Activated CD4-positive, alpha-beta memory T cell treated with anti-CD3 and anti-CD28 coated beads for 36 hours (primary cell): ENCODE results near the gene SLC43A1. TPM values are rescaled to one million over a fixed set of nuclear protein-coding genes. Genes with fewer than 3 reads are reported as not detected.

Experiments used
- CTCF ChIA-PET: fragments of 350-600 bp; sonication (Branson Sonifier 250); formaldehyde crosslinking; loops from one replicate; lab custom pipeline; 2021; ENCODE audit warnings: antibody characterized with exemption, inconsistent platforms; lab: Charles Lee
- POLR2A ChIA-PET: fragments of 350-600 bp; sonication (Branson Sonifier 250); formaldehyde crosslinking; loops from one replicate; lab custom pipeline; 2021; ENCODE audit warnings: antibody characterized with exemption; lab: Charles Lee
- DNase-seq: peaks from one replicate; pipeline ENCODE4 v3.0.0-alpha.2; 2020
- H3K27ac Mint-ChIP-seq: one replicate; pipeline ENCODE4 v1.8.0; 2021; ENCODE audit warnings: mixed read lengths
- H3K27me3 Mint-ChIP-seq: one replicate; pipeline ENCODE4 v1.8.0; 2021; ENCODE audit warnings: mixed read lengths
- H3K36me3 Mint-ChIP-seq: one replicate; pipeline ENCODE4 v1.8.0; 2021; ENCODE audit warnings: mixed read lengths
- H3K4me1 Mint-ChIP-seq: one replicate; pipeline ENCODE4 v1.8.0; 2021; ENCODE audit warnings: low read depth, mixed read lengths
- H3K4me3 Mint-ChIP-seq: one replicate; pipeline ENCODE4 v1.8.0; 2021; ENCODE audit warnings: mild to moderate bottlenecking, mixed read lengths
- H3K9me3 Mint-ChIP-seq: one replicate; pipeline ENCODE4 v1.8.0; 2021; ENCODE audit warnings: mixed read lengths
- intact Hi-C: fragments of 100-400 bp; cut with micrococcal nuclease; formaldehyde crosslinking; loops from one replicate; pipeline ENCODE4 v1.15.1; 2023
- total RNA-seq, 2 experiments: library from RNA; stranded (reverse); gene quantifications; one replicate each; pipeline ENCODE4 v1.2.3, GENCODE V29; 2021

The SLC43A1 gene
- total RNA-seq, 2 experiments from 2014 or later, result 23.1 to 23.3 TPM

DNA sequence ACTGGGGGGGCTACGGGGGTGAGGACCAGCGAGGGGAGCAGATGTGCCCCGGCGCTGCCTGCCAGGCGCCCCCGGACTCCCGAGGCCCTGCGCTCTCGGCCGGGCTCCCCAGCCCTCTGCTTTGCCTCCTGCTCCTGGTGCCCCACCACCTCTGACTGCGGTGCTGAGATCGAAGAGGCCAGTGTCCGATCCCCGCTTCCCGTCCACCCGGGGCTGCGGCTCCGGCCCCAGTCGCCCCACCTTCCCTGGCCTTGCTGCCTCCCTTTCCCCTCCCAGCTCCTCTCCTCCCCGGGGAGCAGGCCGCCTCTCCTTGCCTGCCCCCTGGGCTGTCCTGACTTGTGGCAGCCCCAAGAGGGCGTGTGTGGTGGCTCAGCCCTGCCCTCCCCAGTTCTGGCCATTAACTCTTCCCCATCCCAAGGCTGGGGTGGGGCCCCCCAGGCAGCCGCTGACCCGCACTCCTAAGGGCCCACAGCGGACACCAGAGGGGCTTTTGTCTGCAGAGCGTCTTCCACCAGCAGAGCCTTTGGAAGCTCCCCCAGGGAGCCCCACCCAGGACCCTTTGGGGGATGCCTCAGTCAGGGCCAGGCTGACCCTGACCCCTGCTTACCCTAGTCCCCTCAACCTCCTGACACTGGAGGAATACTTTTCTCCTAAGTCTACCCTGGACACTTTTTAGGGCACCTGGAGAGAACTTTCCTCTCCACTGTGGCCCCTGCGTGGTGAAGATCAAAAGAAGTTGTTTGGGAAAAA lies 38.6 kb downstream of the SLC43A1 start:
- POLR2A ChIA-PET, result interaction anchor here (1.0 kb wide), 1 partner anchor 52 kb away, joined by 3 read pairs; no protein-coding TSS in a partner anchor
- no peaks in the 10 kb centered on the region for H3K9me3 Mint-ChIP-seq
- peaks cover 16% of the 10 kb centered on the region for H3K27me3 Mint-ChIP-seq
- intact Hi-C loops, result no loop called here
- no peak overlapping the region for H3K27ac Mint-ChIP-seq
- H3K4me1 Mint-ChIP-seq, result peaks cover 22% of the 10 kb centered on the region
- H3K36me3 Mint-ChIP-seq, result no peaks in the 10 kb centered on the region
- DNase-seq, result peak; percentile 45
- CTCF ChIA-PET, result interaction anchor here (0.6 to 9.0 kb wide), 11 partner anchors 17 to 344 kb away, joined by 3 to 185 read pairs (median 3); partner anchors contain the start of genes P2RX3 and RTN4RL2
- H3K4me3 Mint-ChIP-seq, result peak overlapping the region; percentile 55

GRCh38 chr11:57476047-57476756 lies 39.3 kb downstream of the SLC43A1 start:
- DNase-seq, result peak; percentile 33
- Mint-ChIP-seq H3K4me3 (peak overlapping the region; percentile 46), H3K27me3 (peaks cover 14% of the 10 kb centered on the region), H3K27ac (no peak overlapping the region), H3K9me3 (no peaks in the 10 kb centered on the region), H3K4me1 (peaks cover 22% of the 10 kb centered on the region), H3K36me3 (no peaks in the 10 kb centered on the region)
- CTCF ChIA-PET, result interaction anchor here (0.6 to 9.0 kb wide), 10 partner anchors 17 to 345 kb away, joined by 3 to 185 read pairs (median 4); partner anchors contain the start of gene RTN4RL2
- intact Hi-C loops, result no loop called here
- POLR2A ChIA-PET, result no interaction called here

DNA sequence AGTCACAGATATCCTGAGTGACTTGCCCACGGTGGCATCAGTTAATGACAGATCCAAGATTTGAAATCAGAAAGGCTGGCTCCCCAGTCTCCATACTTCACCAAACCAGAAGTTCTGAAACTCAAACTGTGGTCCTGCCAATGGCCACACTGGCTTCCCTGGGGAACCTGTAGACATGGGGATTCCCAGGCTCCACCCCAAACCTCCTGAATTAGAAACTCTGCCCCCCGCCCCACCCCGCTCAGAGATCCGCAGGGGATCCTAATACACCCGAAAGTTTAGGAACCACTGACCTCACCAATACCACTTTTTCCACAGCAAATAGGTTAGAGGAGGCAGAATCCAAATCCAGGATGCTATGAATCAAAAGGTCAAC lies 39.8 kb downstream of the SLC43A1 start:
- intact Hi-C loops, result no loop called here
- peak overlapping the region; percentile 46 for H3K4me3 Mint-ChIP-seq
- H3K9me3 Mint-ChIP-seq, result no peaks in the 10 kb centered on the region
- peaks cover 11% of the 10 kb centered on the region for H3K27me3 Mint-ChIP-seq
- H3K27ac Mint-ChIP-seq, result no peak overlapping the region
- H3K4me1 Mint-ChIP-seq, result peaks cover 22% of the 10 kb centered on the region
- ChIA-PET CTCF (interaction anchor here (1.0 to 9.0 kb wide), 6 partner anchors 17 to 129 kb away, joined by 3 to 185 read pairs (median 26); partner anchors contain the start of gene RTN4RL2), POLR2A (no interaction called here)
- H3K36me3 Mint-ChIP-seq, result no peaks in the 10 kb centered on the region
- no peak for DNase-seq

DNA sequence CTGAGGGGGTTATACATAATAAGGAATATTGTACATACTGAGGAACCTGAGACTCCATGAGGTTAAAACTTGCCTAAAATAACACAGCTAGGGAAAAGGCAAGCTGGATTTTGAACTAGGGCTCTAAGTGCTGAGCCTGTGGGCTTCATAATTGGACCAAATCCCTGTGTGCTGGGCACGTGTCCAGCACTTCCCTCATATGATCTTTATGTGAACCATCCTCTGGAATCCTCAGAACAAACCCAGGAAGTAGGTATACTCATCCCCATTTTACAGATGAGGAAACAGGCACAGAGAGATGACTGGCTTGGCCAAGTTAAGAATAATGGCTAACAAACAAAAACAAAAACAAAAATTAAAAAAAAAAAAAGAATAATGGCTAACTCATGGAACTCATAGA lies 40.3 kb downstream of the SLC43A1 start:
- ChIA-PET POLR2A (interaction anchor here (1.1 kb wide), 1 partner anchor 15 kb away, joined by 3 read pairs; the partner anchor contains the start of gene RTN4RL2), CTCF (interaction anchor here (1.0 to 4.0 kb wide), 5 partner anchors 8 to 166 kb away, joined by 3 to 55 read pairs (median 6); partner anchors contain the start of gene RTN4RL2)
- no peak overlapping the region for H3K27ac Mint-ChIP-seq
- no peaks in the 10 kb centered on the region for H3K36me3 Mint-ChIP-seq
- H3K27me3 Mint-ChIP-seq, result peaks cover 11% of the 10 kb centered on the region
- intact Hi-C loops, result no loop called here
- no peak overlapping the region for H3K4me3 Mint-ChIP-seq
- H3K9me3 Mint-ChIP-seq, result no peaks in the 10 kb centered on the region
- DNase-seq, result no peak
- H3K4me1 Mint-ChIP-seq, result peaks cover 22% of the 10 kb centered on the region

DNA sequence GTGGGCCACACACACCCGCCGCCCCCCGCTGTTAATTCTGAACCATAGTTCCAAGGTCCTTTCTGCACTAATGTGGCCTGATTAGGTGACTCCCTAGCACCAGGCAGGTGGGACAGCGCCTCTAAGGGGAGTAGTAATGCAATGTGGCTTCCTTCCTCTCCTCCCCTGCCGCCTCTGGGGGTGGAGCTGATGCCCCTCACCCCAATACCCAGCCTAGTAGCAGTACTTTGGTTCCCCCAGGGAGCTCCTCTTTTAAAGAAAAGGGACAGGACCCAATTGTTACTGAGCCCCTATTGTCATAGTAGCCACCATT lies 40.7 kb downstream of the SLC43A1 start:
- DNase-seq, result no peak
- intact Hi-C loops, result no loop called here

DNA sequence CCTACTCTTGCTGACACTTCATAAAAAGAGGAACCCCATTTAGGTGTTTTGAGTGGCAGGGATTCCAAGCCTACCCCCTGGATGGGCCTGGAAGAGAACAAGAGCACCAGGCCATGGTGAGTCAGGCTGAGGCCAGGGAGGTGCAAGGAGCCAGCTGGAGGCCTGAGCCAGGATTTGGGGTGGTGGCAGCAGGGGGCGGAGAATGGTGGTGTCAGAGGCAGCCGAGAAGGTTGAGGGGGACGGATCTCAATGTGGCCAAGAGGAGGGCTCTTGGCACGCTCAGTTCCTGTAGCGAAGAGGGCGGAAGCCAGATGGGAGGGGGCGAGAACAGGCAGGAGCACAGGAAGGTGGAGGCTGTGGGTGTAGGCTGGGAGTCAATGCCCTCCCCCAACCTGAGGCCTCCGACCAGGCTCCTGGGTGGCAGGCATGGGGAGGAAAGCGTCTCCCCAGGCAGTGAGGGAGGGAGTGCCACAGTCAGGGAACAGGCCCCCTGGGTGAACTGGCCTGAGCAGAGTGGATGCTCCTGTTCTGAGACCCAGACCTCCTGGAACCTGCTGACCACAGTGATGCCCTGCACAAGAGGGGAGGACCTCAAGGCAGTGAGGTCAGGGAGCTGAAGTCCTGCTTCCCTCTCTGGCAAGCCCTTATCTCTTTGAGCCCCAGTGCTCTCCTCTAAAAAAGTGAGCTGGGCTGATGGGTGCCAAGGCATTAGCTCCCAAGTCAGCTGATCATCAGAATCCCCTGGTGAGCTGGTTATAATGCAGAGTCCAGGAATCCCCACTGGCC lies 41.3 kb downstream of the SLC43A1 start:
- Mint-ChIP-seq H3K27me3 (peaks cover 11% of the 10 kb centered on the region), H3K36me3 (no peaks in the 10 kb centered on the region), H3K27ac (peak overlapping the region; percentile 20), H3K9me3 (no peaks in the 10 kb centered on the region), H3K4me1 (peaks cover 22% of the 10 kb centered on the region), H3K4me3 (no peak overlapping the region)
- CTCF ChIA-PET, result interaction anchor here (1.0 to 4.0 kb wide), 7 partner anchors 9 to 167 kb away, joined by 3 to 55 read pairs (median 6); partner anchors contain the start of gene RTN4RL2
- DNase-seq, result peak; percentile 53
- POLR2A ChIA-PET, result interaction anchor here (1.1 kb wide), 1 partner anchor 14 kb away, joined by 3 read pairs; the partner anchor contains the start of gene RTN4RL2
- intact Hi-C loops, result no loop called here

More for the DNA sequence above, 40.7 kb downstream of the SLC43A1 start:
- CTCF ChIA-PET, result interaction anchor here (1.0 to 4.0 kb wide), 5 partner anchors 8 to 167 kb away, joined by 3 to 55 read pairs (median 6); partner anchors contain the start of gene RTN4RL2
- Mint-ChIP-seq H3K9me3 (no peaks in the 10 kb centered on the region), H3K36me3 (no peaks in the 10 kb centered on the region), H3K4me1 (peaks cover 22% of the 10 kb centered on the region), H3K27ac (no peak overlapping the region), H3K4me3 (no peak overlapping the region), H3K27me3 (peaks cover 11% of the 10 kb centered on the region)
- POLR2A ChIA-PET, result interaction anchor here (1.1 kb wide), 1 partner anchor 15 kb away, joined by 3 read pairs; the partner anchor contains the start of gene RTN4RL2

DNA sequence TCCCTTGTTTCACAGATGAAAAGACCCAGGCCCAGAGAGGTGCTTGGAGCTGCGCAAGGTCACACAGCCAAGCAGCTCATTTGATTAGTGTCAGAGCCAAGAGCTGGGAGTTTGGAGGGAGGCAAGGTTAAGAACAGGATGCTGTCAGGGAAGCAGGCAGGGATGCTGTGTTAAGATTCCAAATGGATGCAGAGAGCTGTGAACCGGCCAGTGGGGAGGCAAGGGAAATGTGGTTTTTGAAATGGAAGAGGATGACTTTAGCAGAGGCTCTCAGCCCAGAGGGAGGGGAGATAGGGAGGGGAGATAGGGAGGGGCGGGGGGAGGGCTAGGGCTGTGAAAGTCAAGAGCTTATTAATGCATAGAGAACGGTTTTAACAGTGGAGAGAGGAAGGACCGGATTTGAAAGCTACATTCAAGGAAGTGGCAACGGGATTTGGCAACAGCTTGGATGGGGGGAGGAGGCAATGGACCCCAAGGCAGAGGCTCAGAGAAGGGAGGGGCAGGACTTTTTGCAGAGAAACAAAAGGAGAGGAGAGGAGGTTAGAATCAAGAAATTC lies 42.1 kb downstream of the SLC43A1 start:
- no peak overlapping the region for H3K4me3 Mint-ChIP-seq
- H3K4me1 Mint-ChIP-seq, result peaks cover 22% of the 10 kb centered on the region
- ChIA-PET CTCF (interaction anchor here (0.8 to 4.0 kb wide), 8 partner anchors 8 to 123 kb away, joined by 3 to 55 read pairs (median 6); partner anchors contain the start of gene RTN4RL2), POLR2A (interaction anchor here (1.0 kb wide), 1 partner anchor 13 kb away, joined by 3 read pairs; the partner anchor contains the start of gene RTN4RL2)
- no peaks in the 10 kb centered on the region for H3K36me3 Mint-ChIP-seq
- no peak for DNase-seq
- peaks cover 11% of the 10 kb centered on the region for H3K27me3 Mint-ChIP-seq
- intact Hi-C loops, result no loop called here
- H3K27ac Mint-ChIP-seq, result no peak overlapping the region
- no peaks in the 10 kb centered on the region for H3K9me3 Mint-ChIP-seq

GRCh38 chr11:57471496-57471895 lies 44.0 kb downstream of the SLC43A1 start:
- intact Hi-C loops, result no loop called here
- POLR2A ChIA-PET, result no interaction called here
- no peaks in the 10 kb centered on the region for H3K9me3 Mint-ChIP-seq
- H3K27ac Mint-ChIP-seq, result no peak overlapping the region
- CTCF ChIA-PET, result interaction anchor here (0.7 to 4.0 kb wide), 3 partner anchors 13 to 21 kb away, joined by 3 to 55 read pairs (median 13); partner anchors contain the start of gene RTN4RL2
- DNase-seq, result no peak
- peaks cover 9% of the 10 kb centered on the region for H3K27me3 Mint-ChIP-seq
- H3K4me3 Mint-ChIP-seq, result no peak overlapping the region
- H3K36me3 Mint-ChIP-seq, result no peaks in the 10 kb centered on the region
- H3K4me1 Mint-ChIP-seq, result peaks cover 19% of the 10 kb centered on the region

- POLR2A ChIA-PET, result no interaction called here
- DNase-seq, result no peak
- H3K4me1 Mint-ChIP-seq, result peaks cover 5% of the 10 kb centered on the region
- no peaks in the 10 kb centered on the region for H3K9me3 Mint-ChIP-seq
- intact Hi-C loops, result no loop called here
- peaks cover 2% of the 10 kb centered on the region for H3K27me3 Mint-ChIP-seq
- CTCF ChIA-PET, result interaction anchor here (2.2 kb wide), 1 partner anchor 12 kb away, joined by 13 read pairs; no protein-coding TSS in a partner anchor
- H3K36me3 Mint-ChIP-seq, result no peaks in the 10 kb centered on the region
- no peak overlapping the region for H3K27ac Mint-ChIP-seq
- H3K4me3 Mint-ChIP-seq, result no peak overlapping the region
Measured at GRCh38 chr11:57469268-57469667, 46.2 kb downstream of the SLC43A1 start.

DNA sequence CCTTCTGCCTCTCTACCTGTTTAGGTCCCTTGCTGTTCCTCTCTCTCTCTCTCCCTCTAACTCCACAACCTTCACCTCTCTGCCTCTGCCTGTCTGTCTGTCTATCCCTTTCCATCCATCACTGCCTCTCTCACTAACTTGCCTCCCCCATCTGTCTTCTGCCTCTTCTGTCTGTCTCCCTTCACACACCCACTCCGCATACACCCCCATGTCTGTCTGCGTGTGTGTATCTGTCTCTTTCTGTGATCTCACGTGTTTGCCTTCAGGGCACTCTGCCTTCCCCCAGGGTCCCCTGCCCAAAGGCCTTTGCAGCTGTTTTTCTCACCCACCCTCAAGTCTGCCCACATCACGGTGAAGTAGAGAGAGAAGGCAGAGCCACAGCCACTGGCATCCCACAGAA lies 47.2 kb downstream of the SLC43A1 start:
- no peaks in the 10 kb centered on the region for H3K36me3 Mint-ChIP-seq
- no peaks in the 10 kb centered on the region for H3K4me1 Mint-ChIP-seq
- no peak for DNase-seq
- no peak overlapping the region for H3K4me3 Mint-ChIP-seq
- ChIA-PET CTCF (interaction anchor here (0.7 to 1.2 kb wide), 3 partner anchors 12 to 73 kb away, joined by 3 to 4 read pairs (median 3); no protein-coding TSS in a partner anchor), POLR2A (no interaction called here)
- H3K9me3 Mint-ChIP-seq, result no peaks in the 10 kb centered on the region
- H3K27ac Mint-ChIP-seq, result no peak overlapping the region
- no peaks in the 10 kb centered on the region for H3K27me3 Mint-ChIP-seq
- intact Hi-C loops, result no loop called here
